ENCODE measurements around the gene RRBP1. TPM values are rescaled to one million over a fixed set of nuclear protein-coding genes. Genes with fewer than 3 reads are reported as not detected.

The RRBP1 gene
- total RNA-seq, 2 donors from 2014 or later = 191 to 212 TPM

DNA sequence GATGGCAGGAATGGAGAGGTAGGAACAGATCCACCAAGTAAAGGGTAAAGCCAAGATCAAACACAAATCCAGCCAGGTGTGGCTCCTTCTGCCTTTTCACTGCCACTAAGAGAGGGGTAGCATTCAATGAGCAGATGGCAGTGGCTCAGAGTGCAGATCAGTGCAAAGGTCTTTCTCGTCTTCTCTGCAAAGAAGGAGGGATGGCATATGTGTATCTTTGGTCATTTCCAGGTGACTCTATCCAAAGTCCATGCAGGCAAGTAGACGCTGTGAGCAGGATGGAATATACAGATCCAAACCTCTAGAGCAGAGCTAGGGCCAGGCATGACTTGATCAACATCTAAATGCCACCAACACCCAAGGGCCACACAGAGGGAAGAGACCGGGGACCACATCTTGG, 24.6 kb upstream of the RRBP1 start:
- DNase-seq = no peak
- no peaks in the 10 kb centered on the region for H3K9me3 ChIP-seq (ENCODE audit: control insufficient read depth, low read length)
- Mint-ChIP-seq H3K4me1 (peaks cover 30% of the 10 kb centered on the region), H3K9me3 (no peaks in the 10 kb centered on the region), H3K27me3 (ENCODE audit: insufficient read depth) (no peaks in the 10 kb centered on the region), H3K27ac (no peak overlapping the region), H3K4me3 (no peak overlapping the region), H3K36me3 (ENCODE audit: low read depth) (no peaks in the 10 kb centered on the region)
- no peak overlapping the region for H3K9ac ChIP-seq (ENCODE audit: extremely low read depth, low read length, poor library complexity, severe bottlenecking)
- H3K36me3 ChIP-seq (ENCODE audit: control insufficient read depth, insufficient read depth, low read length) = no peaks in the 10 kb centered on the region
- WGBS, 2 experiments (ENCODE audit: insufficient coverage in 1 of 2, insufficient read length in 1 of 2) = 91 to 100% methylated on average over 1 to 3 of the region's 3 CpGs
- no peak for TF ChIP-seq CTCF (conservative IDR thresholded peaks at IDR 0.05)
- peaks cover 21% of the 10 kb centered on the region for H3K4me1 ChIP-seq (ENCODE audit: control insufficient read depth, insufficient read depth, low read length)
- H3K4me3 ChIP-seq (ENCODE audit: low read length) = no peak overlapping the region
- H3K27ac ChIP-seq (ENCODE audit: low read depth, low read length) = no peak overlapping the region
- H3K27me3 ChIP-seq (ENCODE audit: control insufficient read depth, insufficient read depth, low read length, poor library complexity, severe bottlenecking) = no peaks in the 10 kb centered on the region

GRCh38 chr20:17705916-17706315, 23.9 kb upstream of the RRBP1 start:
- no peak overlapping the region for H3K9ac ChIP-seq (ENCODE audit: extremely low read depth, low read length, poor library complexity, severe bottlenecking)
- no peaks in the 10 kb centered on the region for H3K27me3 Mint-ChIP-seq (ENCODE audit: insufficient read depth)
- no peaks in the 10 kb centered on the region for H3K9me3 Mint-ChIP-seq
- no peaks in the 10 kb centered on the region for H3K9me3 ChIP-seq (ENCODE audit: control insufficient read depth, low read length)
- no peak overlapping the region for H3K4me3 ChIP-seq (ENCODE audit: low read length)
- DNase-seq = no peak
- no peak overlapping the region for H3K4me3 Mint-ChIP-seq
- 85 to 87% methylated on average over 4 of the region's 4 CpGs for WGBS, 2 experiments (ENCODE audit: insufficient coverage in 1 of 2, insufficient read length in 1 of 2)
- H3K27ac ChIP-seq (ENCODE audit: low read depth, low read length) = no peak overlapping the region
- peaks cover 25% of the 10 kb centered on the region for H3K4me1 Mint-ChIP-seq
- H3K36me3 Mint-ChIP-seq (ENCODE audit: low read depth) = no peaks in the 10 kb centered on the region
- TF ChIP-seq CTCF (conservative IDR thresholded peaks at IDR 0.05) = no peak
- no peaks in the 10 kb centered on the region for H3K27me3 ChIP-seq (ENCODE audit: control insufficient read depth, insufficient read depth, low read length, poor library complexity, severe bottlenecking)
- H3K36me3 ChIP-seq (ENCODE audit: control insufficient read depth, insufficient read depth, low read length) = no peaks in the 10 kb centered on the region
- H3K27ac Mint-ChIP-seq = no peak overlapping the region
- peaks cover 16% of the 10 kb centered on the region for H3K4me1 ChIP-seq (ENCODE audit: control insufficient read depth, insufficient read depth, low read length)

- no peak for TF ChIP-seq CTCF (conservative IDR thresholded peaks at IDR 0.05)
- H3K27me3 ChIP-seq (ENCODE audit: control insufficient read depth, insufficient read depth, low read length, poor library complexity, severe bottlenecking) = no peaks in the 10 kb centered on the region
- no peak for DNase-seq
- no peaks in the 10 kb centered on the region for H3K9me3 ChIP-seq (ENCODE audit: control insufficient read depth, low read length)
- no peaks in the 10 kb centered on the region for H3K36me3 ChIP-seq (ENCODE audit: control insufficient read depth, insufficient read depth, low read length)
- H3K4me1 ChIP-seq (ENCODE audit: control insufficient read depth, insufficient read depth, low read length) = peaks cover 6% of the 10 kb centered on the region
- H3K9me3 Mint-ChIP-seq = no peaks in the 10 kb centered on the region
- H3K9ac ChIP-seq (ENCODE audit: extremely low read depth, low read length, poor library complexity, severe bottlenecking) = no peak overlapping the region
- H3K27me3 Mint-ChIP-seq (ENCODE audit: insufficient read depth) = no peaks in the 10 kb centered on the region
- H3K4me1 Mint-ChIP-seq = peaks cover 13% of the 10 kb centered on the region
- no peak overlapping the region for H3K4me3 ChIP-seq (ENCODE audit: low read length)
- H3K4me3 Mint-ChIP-seq = no peak overlapping the region
- 90 to 94% methylated on average over 2 to 5 of the region's 5 CpGs for WGBS, 2 experiments (ENCODE audit: insufficient coverage in 1 of 2, insufficient read length in 1 of 2)
- no peaks in the 10 kb centered on the region for H3K36me3 Mint-ChIP-seq (ENCODE audit: low read depth)
- H3K27ac Mint-ChIP-seq = no peak overlapping the region
- no peak overlapping the region for H3K27ac ChIP-seq (ENCODE audit: low read depth, low read length)
Observed at GRCh38 chr20:17704589-17705317, 22.7 kb upstream of the RRBP1 start.

All from endodermal cell (in vitro differentiated cells).